Embryonic facial prominence (tissue), 1 donor: ENCODE measurements around the gene KRT86.
"Not testable (repeated sequence)": the region's sequence is repeated elsewhere in the genome, so short reads cannot be mapped to it uniquely, and the experiment has no call there.

Experiments
- DNase-seq: peaks from one replicate; pipeline ENCODE4 v3.0.0-alpha.2; 2016; ENCODE audit errors: extremely low spot score

The KRT86 gene

DNA sequence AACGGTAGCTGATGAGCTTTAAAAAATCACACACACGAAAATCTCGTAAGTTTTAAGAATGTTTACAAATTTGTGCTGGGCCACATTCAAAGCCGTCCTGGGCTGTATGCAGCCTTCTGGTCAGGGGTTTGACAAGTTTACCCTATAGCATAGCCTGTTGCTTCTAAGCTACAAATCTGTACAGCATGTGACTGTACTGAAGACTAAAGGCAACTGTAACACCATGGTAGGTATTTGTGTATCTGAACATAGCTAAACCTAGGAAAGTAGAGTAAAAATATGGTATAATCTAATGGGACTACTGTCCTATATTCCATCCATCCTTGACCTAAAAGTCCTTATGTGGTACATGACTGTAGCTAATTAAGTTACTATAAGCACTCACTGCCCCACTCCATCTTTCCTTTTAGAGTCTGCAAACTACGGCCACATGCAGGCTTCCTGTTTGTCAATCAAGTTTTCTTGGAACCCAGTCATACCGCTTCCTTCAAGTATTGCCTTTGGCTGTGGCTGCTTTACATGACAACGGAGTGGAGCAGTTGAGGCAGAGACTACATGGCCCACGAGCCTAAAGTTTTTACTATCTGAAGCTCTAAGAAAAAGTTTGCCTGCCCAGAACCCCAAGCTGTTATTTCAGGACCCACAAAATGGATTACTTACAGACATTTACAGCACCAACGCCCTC lies 22.9 kb upstream of the KRT86 start:
- DNase-seq, result no peak

DNA sequence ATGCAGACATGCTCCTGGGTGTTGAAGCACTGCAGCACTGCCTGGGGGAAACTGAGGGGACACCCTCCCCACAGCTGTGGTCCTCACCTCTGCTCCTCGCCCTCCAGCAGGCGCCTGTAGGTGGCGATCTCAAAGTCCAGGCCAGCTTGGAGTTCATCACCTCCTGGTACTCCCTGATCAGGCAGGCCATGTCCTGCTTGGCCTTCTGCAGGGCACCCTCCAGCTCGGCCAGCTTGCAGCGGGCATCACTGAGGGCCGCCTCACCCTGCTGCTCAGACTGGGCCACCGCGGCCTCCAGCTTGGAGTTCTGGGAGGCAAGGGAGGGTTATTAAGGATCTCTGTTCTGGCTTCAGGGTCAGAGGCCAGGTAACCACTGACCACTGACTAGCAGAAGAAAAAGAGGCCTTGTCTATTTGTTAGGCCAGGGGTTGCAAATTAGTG lies 22.2 kb upstream of the KRT86 start:
- not testable (repeated sequence) for DNase-seq

DNA sequence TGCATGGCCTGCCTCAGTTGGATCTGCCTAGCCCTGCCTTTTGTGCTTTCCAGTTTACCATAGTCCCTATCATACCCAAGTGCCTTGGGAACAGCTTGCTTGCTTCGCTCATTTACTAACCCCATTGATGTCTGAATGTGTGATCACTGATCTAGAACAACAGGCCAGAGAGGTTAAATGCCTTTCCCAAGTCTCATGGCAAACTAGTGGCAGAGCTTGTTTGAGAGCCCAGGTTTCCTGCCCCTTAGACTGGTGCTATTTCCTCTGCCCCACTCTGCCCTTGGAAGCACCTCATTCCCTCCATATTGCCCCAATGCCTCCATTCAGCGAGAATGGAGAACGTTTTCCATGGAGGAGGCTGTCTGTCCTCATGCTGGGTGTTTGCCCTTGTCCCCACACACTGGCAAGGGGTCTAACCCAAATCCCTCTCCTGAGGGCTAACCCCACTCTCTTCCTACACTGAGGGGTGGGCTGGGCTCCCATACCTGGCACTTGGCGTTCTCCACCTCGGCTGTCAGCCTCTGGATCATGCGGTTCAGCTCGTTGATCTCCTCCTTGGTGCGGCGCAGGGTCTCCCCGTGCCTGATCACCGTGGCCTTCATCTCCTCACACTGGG lies 21.6 kb upstream of the KRT86 start:
- DNase-seq, result no peak

DNA sequence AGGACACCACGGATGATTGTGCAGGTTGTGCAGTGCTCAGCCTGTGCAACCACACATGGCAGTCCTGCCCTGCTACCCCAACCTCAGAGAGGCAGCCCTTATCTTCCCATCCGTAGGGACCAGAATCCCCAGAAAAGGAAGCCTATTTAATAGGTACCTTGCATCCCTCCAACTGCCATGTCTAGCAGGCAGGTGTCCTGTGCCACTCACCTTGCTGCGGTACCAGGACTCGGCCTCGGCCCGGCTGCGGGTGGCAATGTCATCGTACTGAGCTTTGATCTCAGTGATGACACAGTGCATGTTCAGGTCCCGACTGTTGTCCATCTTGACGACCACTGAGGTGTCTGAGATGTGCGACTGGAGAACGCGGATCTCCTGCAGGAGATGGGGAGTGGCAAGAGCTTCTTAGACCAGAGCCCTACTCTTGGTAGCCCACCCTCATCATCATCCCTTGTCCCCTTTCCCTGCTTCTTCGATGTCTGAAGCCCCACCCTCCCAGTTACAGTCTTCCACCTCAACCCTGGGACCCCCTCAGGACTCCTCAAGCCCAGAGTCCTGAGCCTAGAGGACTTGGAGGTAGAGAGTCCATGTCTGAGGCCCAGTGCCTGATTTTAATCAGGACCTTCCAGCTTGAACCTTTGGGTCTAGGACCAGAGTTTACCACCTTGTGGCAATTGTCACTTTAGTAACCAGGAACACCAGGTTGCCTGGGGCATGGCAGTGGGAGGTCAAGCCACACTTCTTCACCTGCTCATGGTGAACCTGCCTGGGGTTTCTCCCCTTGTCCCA lies 20.9 kb upstream of the KRT86 start:
- DNase-seq, result no peak

DNA sequence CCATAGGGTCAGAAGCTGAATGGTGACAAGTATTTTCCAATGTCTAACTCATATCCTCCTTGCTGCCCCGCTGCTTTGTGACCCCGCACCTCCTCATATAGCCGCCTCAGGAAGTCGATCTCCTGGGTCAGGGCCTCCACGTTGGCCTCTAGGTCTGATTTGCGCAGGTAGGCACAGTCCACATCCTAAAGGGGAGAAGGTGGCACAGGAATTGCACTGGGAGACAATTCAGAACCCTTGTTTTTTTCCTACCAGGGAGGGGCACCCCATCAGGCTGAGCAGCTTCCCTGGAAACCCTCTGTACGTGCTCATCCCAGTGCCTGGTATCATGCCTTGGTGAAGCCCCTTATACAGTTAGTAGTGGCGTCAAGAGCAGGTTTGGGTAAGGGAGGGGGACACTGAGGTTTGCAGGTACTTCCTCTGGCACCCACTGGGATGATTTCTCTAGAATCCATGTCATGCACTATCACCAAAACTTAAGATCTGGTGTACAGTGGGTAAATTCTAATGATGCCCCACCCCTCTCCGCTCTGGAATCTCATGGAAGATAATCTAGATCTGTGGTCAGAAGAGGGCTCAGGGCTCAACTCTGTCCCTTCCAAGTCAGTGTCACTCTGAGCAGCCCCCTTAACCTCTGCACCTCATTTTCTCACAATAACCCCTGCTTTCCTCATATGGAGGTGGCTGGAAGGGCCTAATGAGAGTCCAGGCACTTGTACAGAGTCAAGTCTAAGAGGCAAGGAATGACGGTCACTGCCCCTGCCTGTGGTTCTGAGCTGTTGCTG lies 20.1 kb upstream of the KRT86 start:
- no peak for DNase-seq

DNA sequence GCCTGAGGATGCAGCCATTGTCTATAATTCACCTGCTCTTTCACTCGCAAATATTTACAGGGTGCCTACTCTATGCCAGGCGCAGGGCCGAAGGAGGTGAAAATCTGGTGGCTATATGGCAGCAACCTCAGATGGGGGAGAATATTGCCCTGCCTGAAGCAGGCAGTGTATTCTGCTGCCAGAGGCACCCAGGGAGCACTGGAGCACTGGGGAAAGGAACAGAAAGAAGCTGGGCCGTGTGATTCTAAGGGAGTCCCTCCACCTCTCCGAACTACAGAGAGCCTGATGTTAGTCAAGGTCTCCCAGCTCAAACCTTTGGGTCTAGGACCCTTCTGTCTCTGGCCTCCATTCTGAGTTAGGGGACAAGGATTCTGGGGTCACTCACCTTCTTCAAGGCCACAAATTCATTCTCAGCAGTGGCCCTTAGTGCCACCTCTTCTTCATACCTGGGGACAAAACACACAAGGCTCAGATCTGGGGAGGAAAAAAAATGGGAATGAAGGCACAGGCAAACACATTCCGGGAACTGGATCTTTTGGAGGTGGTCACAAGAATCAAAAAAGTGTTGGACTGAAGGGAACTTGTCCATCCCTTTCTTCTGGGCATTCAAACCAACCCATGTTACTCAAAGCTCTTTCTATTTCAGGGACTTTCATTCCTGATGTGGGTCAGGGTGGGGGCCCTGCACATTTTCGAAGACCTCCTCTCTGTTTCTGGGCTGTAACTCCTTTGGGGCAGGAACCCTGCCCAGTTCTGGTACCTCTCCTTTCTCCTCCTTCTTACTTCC lies 19.3 kb upstream of the KRT86 start:
- DNase-seq, result no peak

DNA sequence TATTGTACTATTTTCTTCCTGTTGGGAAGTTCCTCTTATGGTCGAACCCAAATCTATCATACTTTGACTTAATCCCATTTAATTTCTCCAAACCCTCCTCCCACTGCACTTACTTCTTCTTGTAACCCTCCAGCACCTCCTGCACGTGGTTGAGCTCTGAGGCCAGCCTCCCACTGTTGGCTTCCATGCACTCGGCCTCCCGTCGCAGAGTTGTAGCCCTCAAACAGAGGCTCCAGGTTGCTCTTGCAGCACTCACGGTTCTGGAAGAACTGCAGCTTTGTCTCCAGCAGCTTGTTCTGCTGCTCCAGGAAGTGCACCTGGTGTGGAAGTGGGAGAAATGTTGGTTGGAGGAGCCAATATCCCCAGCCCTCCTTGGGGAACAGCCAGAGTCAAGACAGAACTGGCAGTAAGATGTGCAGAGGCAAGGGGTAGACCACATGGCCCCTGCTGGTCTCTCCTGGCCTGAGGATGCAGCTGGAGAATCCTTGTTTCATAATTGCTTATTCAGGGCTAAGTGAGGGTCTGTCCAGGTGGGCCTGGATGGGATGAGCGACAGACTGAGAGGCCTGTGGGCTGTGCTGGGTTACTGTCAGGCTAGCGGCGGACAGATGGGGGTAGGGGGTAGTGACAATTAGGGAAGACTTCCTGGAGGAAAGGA lies 18.4 kb upstream of the KRT86 start:
- no peak for DNase-seq

DNA sequence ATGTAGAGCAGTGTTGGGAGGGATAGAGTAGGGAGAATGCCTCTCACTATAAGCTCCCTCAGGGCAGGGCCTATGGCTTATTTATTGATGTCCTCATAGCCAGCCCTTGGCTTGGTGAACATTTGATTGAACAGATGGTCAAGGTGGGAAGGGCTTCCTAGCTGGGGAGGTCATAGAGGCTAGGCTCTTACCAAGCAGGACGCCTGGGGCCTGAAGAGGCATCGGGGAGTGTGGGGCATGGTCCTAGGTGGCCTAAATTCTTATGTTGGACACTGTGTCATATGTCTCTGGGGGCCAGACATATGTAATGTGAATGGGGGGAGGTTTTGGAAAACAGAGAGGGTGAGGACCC lies 17.9 kb upstream of the KRT86 start:
- DNase-seq, result no peak

DNA sequence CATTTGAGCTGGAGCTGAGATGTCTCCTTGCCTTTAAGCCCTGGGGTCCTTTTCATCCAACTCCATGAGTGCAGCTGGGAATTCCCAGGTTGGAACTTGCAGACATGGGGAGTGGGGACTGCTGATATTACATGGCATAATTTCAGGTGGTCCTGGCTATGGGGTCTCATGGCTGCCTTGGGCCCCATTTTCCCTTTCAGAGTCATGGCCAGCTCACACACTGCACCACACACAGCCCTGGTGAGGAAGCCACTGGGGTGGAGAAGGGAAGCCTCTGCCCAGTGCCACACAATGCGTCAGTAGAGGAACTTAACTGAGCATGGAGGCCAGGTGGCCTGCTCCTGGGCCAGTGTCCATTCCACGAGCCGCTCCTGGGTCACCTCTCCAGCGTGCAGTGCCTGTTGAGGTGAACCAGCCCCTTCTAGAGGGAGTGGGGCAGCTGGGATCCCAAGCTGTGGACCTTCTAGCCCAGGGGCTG lies 17.3 kb upstream of the KRT86 start:
- DNase-seq, result no peak

DNA sequence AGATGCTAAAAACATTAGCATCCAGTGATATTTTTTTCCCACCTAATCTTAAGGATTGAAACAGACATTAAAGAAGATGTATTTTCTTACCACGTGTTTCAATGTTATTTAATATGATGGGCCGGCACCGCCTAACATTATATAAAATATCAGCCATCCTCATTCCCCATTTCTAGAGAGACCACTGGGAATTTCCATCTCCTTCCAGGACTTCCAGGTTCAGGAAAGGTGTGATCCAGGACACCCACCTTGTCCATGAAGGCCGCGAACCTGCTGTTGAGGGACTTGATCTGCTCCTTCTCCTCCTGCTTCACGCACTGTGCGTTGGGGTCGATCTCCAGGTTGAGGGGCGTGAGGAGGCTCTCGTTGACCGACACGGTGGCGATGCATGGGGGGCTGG lies 16.5 kb upstream of the KRT86 start:
- DNase-seq, result not testable (repeated sequence)

DNA sequence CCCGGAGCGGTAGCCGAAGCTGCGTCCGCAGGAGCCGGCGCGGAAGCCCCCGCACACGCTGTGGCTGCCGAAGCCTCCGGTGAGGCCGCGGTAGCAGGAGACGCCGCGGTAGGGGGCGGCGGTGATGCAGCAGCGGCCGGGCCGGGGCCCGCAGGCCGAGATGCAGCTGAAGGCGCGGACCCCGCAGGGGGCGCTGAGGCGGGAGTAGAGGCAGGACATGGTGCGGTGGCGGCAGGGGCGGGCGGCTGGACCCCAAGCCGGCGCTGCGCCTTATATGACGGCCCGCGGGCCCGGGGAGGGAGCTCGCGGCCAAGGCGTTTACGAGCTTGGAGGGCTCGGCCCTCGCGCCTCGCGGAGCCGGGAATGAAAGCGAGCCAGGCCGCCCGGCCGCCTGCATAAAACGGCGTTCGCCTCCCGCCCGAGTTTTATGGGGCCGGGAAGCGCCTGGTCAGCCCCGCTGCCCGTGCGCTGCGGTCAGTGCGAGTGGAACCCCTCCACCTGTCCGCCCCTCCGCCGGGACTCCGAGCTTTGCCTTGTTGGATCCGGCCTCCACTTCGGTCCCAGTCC lies 16.0 kb upstream of the KRT86 start:
- no peak for DNase-seq

DNA sequence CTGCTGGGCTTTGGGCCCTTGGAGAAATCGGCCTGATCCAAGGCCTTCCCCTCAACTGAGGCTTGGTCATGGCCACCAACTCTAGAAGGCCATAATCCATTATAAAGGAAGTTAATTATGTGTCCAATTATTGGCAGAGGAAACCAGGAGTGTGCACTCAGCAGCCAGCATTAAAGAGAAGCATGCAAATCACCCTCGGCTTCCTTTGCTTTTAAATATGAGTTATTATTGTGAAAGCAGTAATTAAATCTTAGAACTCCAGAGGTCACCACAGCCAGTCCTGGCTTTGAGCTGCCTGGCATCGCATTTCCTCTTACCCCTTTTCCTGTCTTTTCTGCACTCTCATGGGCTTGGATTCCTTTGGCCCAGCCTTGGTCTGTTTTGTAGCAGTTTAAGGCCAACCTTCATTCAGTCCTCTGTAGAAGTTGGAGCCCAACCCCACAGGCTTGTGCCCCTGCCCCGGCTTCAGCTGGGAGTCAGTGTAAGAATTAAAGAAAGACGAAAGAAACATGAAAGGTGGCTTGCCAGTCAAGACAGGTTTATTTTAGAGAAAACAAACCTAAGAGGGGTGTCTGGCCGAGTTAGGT lies 14.7 kb upstream of the KRT86 start:
- DNase-seq, result no peak

DNA sequence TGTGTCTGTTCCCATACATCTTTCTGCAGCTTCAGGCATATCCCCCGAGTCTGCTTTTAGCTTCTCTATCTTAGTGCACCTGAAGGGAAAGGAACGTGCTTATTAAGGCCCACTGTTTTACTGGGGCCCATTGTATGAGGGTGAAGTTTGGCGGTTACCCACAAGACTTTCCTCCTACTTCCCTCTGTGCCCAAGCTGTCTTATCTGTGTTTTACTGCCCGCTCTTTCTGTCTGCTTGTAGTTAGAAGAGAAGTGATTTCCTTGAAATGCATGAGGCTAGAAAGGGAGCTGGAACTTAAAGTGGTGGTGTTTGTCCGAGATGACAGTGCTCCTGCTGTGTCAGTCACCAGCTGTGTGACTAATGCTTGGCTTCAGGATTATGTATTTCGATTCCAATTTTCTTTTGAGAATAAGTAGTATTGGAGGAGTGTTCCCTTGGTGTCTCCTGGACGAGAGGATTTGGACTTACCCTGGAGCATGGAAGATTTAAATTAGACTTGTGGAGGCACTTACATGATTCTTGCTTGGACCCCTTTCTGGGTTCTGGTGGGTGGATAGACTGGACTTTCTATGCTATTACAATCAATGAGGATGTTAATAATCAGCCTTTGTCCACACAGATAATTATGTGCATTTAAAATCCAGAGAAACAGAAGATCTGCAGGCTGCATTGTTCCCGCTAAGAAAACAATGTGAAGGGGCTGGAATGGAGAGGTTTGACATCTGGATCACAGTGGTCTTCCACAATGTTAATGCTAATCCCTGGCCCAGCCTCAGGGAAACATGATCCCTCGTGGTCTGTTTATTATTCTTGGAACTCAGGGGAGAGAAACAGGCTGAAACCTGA lies 13.9 kb upstream of the KRT86 start:
- no peak for DNase-seq

DNA sequence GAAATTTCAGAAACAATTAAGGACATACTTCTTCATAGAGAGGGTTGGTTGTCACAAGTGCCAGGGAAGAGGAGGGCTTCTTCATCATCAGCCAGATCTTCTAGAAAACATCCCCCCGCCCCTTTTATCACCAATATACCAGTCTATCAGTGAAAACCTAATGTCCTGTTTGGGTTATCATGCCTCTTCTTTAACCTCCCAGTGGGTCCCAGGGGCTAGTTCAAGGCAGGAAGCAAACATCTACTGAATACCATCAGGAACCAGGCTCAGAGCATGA lies 13.3 kb upstream of the KRT86 start:
- no peak for DNase-seq

DNA sequence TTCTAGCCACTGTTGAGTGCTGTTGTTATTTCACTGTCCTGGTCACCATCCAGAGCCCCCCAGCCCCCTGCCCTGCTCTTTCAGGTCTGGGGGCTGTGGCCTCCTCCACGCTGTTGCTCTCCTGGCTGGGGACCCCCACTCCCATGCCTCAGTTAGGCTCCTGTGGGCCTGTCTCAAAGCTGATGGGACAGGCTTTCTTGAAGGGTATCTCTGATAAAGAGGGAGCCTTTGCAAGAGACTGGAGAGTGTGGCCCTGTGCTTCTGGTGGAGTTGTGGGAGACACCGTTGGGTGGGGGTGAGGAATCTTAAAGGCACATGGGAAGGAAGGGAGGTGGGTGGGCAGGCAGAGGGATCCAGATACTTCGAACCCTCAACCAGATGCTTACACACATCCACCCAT lies 12.2 kb upstream of the KRT86 start:
- DNase-seq, result no peak

DNA sequence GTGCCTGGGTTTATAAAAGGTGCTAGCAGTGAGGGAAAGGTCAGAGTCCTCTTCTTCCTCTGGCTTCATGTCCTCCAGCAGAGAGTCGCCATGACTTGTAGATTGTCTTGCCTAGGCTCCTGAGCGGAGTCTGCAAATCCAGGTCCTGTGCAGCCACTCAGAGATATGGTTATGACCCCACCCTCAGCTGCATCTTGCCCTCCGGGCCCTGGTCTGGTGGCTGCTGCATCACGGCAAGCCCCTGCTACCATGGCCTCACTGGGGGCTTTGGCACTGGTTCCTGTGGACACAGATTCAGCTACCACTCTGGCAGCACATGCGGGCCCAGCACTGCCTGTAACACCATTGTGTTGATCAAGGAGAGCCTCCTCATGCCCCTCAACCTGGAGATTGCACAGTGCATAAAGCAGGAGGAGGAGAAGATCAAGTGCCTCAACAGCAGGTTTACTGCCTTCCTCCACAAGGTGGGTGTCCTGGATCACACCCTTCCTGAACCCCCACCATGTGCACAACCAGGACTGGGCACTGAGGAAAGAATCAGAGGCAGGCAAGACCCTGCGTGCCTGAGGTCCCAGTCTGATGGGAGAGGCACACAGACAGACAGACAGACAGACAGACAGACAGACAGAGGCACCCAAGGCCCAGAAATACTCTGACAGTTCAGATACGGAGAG lies 10.5 kb upstream of the KRT86 start:
- DNase-seq, result no peak

DNA sequence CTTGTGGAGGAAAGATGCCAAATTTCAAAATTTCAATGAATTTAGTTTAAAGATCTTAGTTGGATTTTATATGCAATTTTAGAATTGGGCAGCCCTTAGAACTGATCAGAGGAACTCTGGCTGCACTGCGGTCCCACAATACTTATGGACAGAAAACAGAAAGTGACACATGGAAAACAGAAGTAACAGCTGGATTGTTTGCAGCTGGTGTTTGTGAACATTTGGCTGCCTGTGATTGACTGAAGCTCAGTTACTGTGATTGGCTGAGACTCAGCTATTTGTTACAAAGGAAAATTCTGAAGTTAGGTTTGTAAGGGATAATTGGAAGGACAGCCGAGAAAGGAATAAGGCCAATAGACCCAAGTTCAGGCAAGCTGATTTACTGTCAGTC lies 10.0 kb upstream of the KRT86 start:
- DNase-seq, result no peak

DNA sequence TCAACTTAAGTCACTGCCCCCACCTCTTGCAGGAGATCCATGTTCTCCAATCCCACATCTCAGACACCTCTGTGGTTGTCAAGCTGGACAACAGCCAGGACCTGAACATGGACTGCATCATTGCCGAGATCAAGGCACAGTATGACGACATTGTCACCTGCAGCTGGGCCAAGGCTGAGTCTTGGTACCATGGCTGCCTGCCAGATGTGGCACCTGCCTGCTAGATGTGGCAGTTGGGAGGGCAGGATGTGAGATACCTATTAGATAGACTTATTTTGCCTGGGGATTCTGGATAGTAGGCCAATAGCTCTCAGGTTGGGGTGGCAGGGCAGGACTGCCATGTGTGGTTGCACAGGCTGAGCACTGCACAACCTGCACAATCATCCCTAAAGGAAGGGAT lies 7.9 kb upstream of the KRT86 start:
- no peak for DNase-seq

DNA sequence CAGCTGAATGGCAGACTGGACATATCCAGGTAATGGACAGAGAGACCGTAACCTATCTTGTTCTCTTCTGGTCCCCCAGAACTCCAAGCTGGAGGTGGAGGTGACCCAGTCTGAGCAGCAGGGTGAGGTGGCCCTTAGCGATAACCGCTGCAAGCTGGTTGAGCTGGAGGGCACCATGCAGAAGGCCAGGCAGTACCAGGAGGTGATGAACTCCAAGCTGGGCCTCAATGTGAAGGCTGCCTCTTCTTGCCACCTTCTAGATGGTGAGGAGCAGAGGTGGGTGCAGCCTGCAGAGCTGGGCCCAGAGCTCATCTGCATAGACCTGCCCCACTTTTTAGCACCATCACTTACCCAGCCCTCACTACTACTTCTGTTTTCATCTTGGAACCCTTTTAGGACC lies 7.2 kb upstream of the KRT86 start:
- no peak for DNase-seq
